ENCODE measurements around the gene CXCL12. TPM values are rescaled to one million over a fixed set of nuclear protein-coding genes. Genes with fewer than 3 reads are reported as not detected.

CXCL12 gene
- total RNA-seq, 4 donors from 2014 or later, result 6.7 to 65.2 (median 13.9) TPM

DNA sequence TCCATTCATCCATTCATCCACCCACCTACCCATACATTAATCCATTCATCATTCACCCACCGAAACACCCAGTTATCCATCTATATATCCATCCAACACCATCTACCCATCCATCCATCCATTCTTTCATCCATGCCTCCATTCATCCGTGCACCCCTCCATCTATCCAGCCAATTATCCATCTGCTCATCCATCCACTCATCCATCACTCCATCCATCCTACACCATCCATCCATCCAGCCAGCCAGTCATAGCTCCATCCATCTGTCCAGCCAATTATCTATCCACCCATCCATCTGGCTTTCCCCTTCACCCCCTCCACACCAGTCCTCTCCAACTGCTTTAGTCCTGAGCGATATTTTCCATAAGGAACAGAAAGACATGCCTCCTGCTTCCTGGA lies 7.5 kb upstream of the CXCL12 start:
- Histone ChIP-seq H3K9me3 (no peaks in the 10 kb centered on the region), H3K36me3 (no peaks in the 10 kb centered on the region), H3K4me1 (no peaks in the 10 kb centered on the region), H3K27ac (no peak overlapping the region), H3K4me3 (no peak overlapping the region), H3K27me3 (no peaks in the 10 kb centered on the region)
- DNase-seq, result no peak
- no peak for TF ChIP-seq POLR2A (IDR thresholded peaks at IDR 0.05)
- TF ChIP-seq, protein P1, sequence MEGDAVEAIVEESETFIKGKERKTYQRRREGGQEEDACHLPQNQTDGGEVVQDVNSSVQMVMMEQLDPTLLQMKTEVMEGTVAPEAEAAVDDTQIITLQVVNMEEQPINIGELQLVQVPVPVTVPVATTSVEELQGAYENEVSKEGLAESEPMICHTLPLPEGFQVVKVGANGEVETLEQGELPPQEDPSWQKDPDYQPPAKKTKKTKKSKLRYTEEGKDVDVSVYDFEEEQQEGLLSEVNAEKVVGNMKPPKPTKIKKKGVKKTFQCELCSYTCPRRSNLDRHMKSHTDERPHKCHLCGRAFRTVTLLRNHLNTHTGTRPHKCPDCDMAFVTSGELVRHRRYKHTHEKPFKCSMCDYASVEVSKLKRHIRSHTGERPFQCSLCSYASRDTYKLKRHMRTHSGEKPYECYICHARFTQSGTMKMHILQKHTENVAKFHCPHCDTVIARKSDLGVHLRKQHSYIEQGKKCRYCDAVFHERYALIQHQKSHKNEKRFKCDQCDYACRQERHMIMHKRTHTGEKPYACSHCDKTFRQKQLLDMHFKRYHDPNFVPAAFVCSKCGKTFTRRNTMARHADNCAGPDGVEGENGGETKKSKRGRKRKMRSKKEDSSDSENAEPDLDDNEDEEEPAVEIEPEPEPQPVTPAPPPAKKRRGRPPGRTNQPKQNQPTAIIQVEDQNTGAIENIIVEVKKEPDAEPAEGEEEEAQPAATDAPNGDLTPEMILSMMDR (IDR thresholded peaks at IDR 0.05), result no peak

DNA sequence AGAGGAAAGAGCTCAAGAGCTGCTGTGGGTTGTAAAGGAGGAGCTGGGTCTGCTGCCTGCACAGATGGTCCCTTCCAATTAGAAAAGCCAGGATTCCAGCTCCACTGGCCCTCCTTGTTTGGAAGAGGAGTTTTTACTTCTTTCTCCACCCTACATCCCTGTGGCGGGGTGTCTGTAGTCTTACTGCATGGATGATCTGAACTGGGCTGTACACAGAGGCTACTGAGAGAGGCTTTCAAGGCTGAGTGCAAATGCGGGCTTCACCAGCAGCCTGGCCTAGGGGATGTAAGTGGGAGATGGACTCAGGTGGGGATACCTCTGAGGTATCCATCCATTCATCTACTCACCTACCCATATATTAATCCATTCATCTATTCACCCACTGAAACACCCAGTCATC lies 7.1 kb upstream of the CXCL12 start:
- H3K4me1 ChIP-seq, result peaks cover 0 to 1% (median 0%) of the 10 kb centered on the region in 4 donors
- TF ChIP-seq, protein P1 (IDR thresholded peaks at IDR 0.05), result no peak
- no peak for TF ChIP-seq POLR2A (IDR thresholded peaks at IDR 0.05)
- no peak overlapping the region for H3K4me3 ChIP-seq
- no peaks in the 10 kb centered on the region for H3K27me3 ChIP-seq
- no peak overlapping the region for H3K27ac ChIP-seq
- no peaks in the 10 kb centered on the region for H3K36me3 ChIP-seq
- peak in 1 of 3 donors; percentile 35 for DNase-seq
- no peaks in the 10 kb centered on the region for H3K9me3 ChIP-seq

GRCh38 chr10:44390585-44391072 lies 5.7 kb upstream of the CXCL12 start:
- H3K36me3 ChIP-seq, result no peaks in the 10 kb centered on the region
- peaks cover 0 to 8% (median 0%) of the 10 kb centered on the region in 4 donors for H3K4me1 ChIP-seq
- no peak overlapping the region for H3K27ac ChIP-seq
- H3K4me3 ChIP-seq, result no peak overlapping the region
- H3K27me3 ChIP-seq, result no peaks in the 10 kb centered on the region
- DNase-seq, result peak in 1 of 3 donors; percentile 19
- no peaks in the 10 kb centered on the region for H3K9me3 ChIP-seq
- TF ChIP-seq, protein P1 (IDR thresholded peaks at IDR 0.05), result no peak
- no peak for TF ChIP-seq POLR2A (IDR thresholded peaks at IDR 0.05)

GRCh38 chr10:44389556-44389955 lies 4.7 kb upstream of the CXCL12 start:
- peaks cover 0 to 8% of the 10 kb centered on the region in 2 donors for H3K27me3 ChIP-seq
- H3K27ac ChIP-seq, result no peak overlapping the region
- DNase-seq, result peak in 1 of 3 donors; percentile 18
- H3K9me3 ChIP-seq, result no peaks in the 10 kb centered on the region
- no peak for TF ChIP-seq POLR2A (IDR thresholded peaks at IDR 0.05)
- TF ChIP-seq, protein P1 (IDR thresholded peaks at IDR 0.05), result no peak
- H3K4me1 ChIP-seq, result peaks cover 0 to 16% (median 0%) of the 10 kb centered on the region in 4 donors
- no peak overlapping the region for H3K4me3 ChIP-seq
- no peaks in the 10 kb centered on the region for H3K36me3 ChIP-seq

- H3K27ac ChIP-seq, result no peak overlapping the region
- TF ChIP-seq POLR2A (IDR thresholded peaks at IDR 0.05), result no peak
- TF ChIP-seq, protein P1 (IDR thresholded peaks at IDR 0.05), result no peak
- peak in 1 of 3 donors; percentile 43 for DNase-seq
- H3K36me3 ChIP-seq, result no peaks in the 10 kb centered on the region
- no peak overlapping the region for H3K4me3 ChIP-seq
- H3K9me3 ChIP-seq, result no peaks in the 10 kb centered on the region
- peaks cover 0 to 11% of the 10 kb centered on the region in 2 donors for H3K27me3 ChIP-seq
- H3K4me1 ChIP-seq, result peaks cover 0 to 16% (median 0%) of the 10 kb centered on the region in 4 donors
These were observed 4.3 kb upstream of the CXCL12 start for GRCh38 chr10:44389150-44389549.
